ENCODE measurements around the gene SAMD4B.

SAMD4B gene

GRCh38 chr19:39362682-39363657, 20.7 kb downstream of the SAMD4B start:
- no peak overlapping the region for H2BK5ac ChIP-seq (ENCODE audit: low read length)
- H2BK12ac ChIP-seq (ENCODE audit: low read length) = no peak overlapping the region
- DNase-seq (ENCODE audit: low spot score) = no peak
- H3K79me1 ChIP-seq (ENCODE audit: low read depth, low read length) = no peaks in the 10 kb centered on the region
- no peak overlapping the region for H2AK5ac ChIP-seq (ENCODE audit: low read depth, low read length)
- H3K9ac ChIP-seq (ENCODE audit: low read depth, low read length, poor library complexity) = peak overlapping the region; percentile 3
- H3K4ac ChIP-seq (ENCODE audit: low read length) = no peak overlapping the region
- H2BK15ac ChIP-seq (ENCODE audit: low read length) = no peak overlapping the region
- no peak overlapping the region for H3K4me3 ChIP-seq (ENCODE audit: low read length in 2 of 2)
- H3K27ac ChIP-seq (replicated peaks; ENCODE audit: low read length) = no peak overlapping the region
- H3K27me3 ChIP-seq (ENCODE audit: control insufficient read depth in 3 of 3, insufficient read depth in 3 of 3, low read depth in 1 of 3, low read length in 3 of 3) = no peaks in the 10 kb centered on the region
- H2AFZ ChIP-seq (ENCODE audit: low read length) = no peak overlapping the region
- peaks cover 44 to 82% of the 10 kb centered on the region in 2 donors for H3K36me3 ChIP-seq (replicated peaks in 1 of 2; ENCODE audit: control insufficient read depth in 2 of 2, insufficient read depth in 2 of 2, low read length in 2 of 2)
- H3K23ac ChIP-seq (ENCODE audit: low read depth, low read length, poor library complexity) = no peak overlapping the region
- H3K18ac ChIP-seq (ENCODE audit: low read length) = no peak overlapping the region
- no peaks in the 10 kb centered on the region for H3K4me1 ChIP-seq (ENCODE audit: control insufficient read depth in 2 of 2, insufficient read depth in 1 of 2, low read depth in 1 of 2, low read length in 2 of 2)
- no peak overlapping the region for H3K4me2 ChIP-seq (ENCODE audit: insufficient read depth, low read length, poor library complexity, severe bottlenecking)
- no peaks in the 10 kb centered on the region for H3K9me3 ChIP-seq (replicated peaks in 1 of 2; ENCODE audit: control insufficient read depth in 2 of 2, insufficient read depth in 1 of 2, low read depth in 1 of 2, low read length in 2 of 2)
- no peak overlapping the region for H3K14ac ChIP-seq (ENCODE audit: low read length)
- no peak overlapping the region for H4K91ac ChIP-seq (ENCODE audit: low read depth, low read length, poor library complexity)
- H2BK120ac ChIP-seq (ENCODE audit: low read depth, low read length) = no peak overlapping the region
- WGBS, 2 donors (ENCODE audit: extremely low coverage in 2 of 2, insufficient read length in 2 of 2, insufficient replicate concordance in 1 of 2) = no CpG with 5 or more reads among the region's 6 CpGs
- H4K8ac ChIP-seq (ENCODE audit: low read depth, low read length) = peak overlapping the region; percentile 98

GRCh38 chr19:39363901-39364457, 21.8 kb downstream of the SAMD4B start:
- no peak overlapping the region for H2BK5ac ChIP-seq (ENCODE audit: low read length)
- no peak overlapping the region for H2AFZ ChIP-seq (ENCODE audit: low read length)
- no CpG with 5 or more reads among the region's 5 CpGs for WGBS, 2 donors (ENCODE audit: extremely low coverage in 2 of 2, insufficient read length in 2 of 2, insufficient replicate concordance in 1 of 2)
- H3K27ac ChIP-seq (replicated peaks; ENCODE audit: low read length) = no peak overlapping the region
- H2BK120ac ChIP-seq (ENCODE audit: low read depth, low read length) = no peak overlapping the region
- no peak overlapping the region for H3K23ac ChIP-seq (ENCODE audit: low read depth, low read length, poor library complexity)
- H3K79me1 ChIP-seq (ENCODE audit: low read depth, low read length) = no peaks in the 10 kb centered on the region
- no peak overlapping the region for H2BK12ac ChIP-seq (ENCODE audit: low read length)
- H3K36me3 ChIP-seq (replicated peaks in 1 of 2; ENCODE audit: control insufficient read depth in 2 of 2, insufficient read depth in 2 of 2, low read length in 2 of 2) = peaks cover 44 to 82% of the 10 kb centered on the region in 2 donors
- H4K8ac ChIP-seq (ENCODE audit: low read depth, low read length) = no peak overlapping the region
- H3K9me3 ChIP-seq (replicated peaks in 1 of 2; ENCODE audit: control insufficient read depth in 2 of 2, insufficient read depth in 1 of 2, low read depth in 1 of 2, low read length in 2 of 2) = no peaks in the 10 kb centered on the region
- no peak overlapping the region for H3K9ac ChIP-seq (ENCODE audit: low read depth, low read length, poor library complexity)
- H3K4me3 ChIP-seq (ENCODE audit: low read length in 2 of 2) = no peak overlapping the region
- H2AK5ac ChIP-seq (ENCODE audit: low read depth, low read length) = no peak overlapping the region
- no peaks in the 10 kb centered on the region for H3K4me1 ChIP-seq (ENCODE audit: control insufficient read depth in 2 of 2, insufficient read depth in 1 of 2, low read depth in 1 of 2, low read length in 2 of 2)
- no peak overlapping the region for H4K91ac ChIP-seq (ENCODE audit: low read depth, low read length, poor library complexity)
- H3K4ac ChIP-seq (ENCODE audit: low read length) = no peak overlapping the region
- H3K18ac ChIP-seq (ENCODE audit: low read length) = no peak overlapping the region
- H3K27me3 ChIP-seq (ENCODE audit: control insufficient read depth in 3 of 3, insufficient read depth in 3 of 3, low read depth in 1 of 3, low read length in 3 of 3) = no peaks in the 10 kb centered on the region
- H3K4me2 ChIP-seq (ENCODE audit: insufficient read depth, low read length, poor library complexity, severe bottlenecking) = no peak overlapping the region
- H2BK15ac ChIP-seq (ENCODE audit: low read length) = no peak overlapping the region
- no peak overlapping the region for H3K14ac ChIP-seq (ENCODE audit: low read length)
- DNase-seq (ENCODE audit: low spot score) = no peak

GRCh38 chr19:39365531-39365930, 23.3 kb downstream of the SAMD4B start:
- Histone ChIP-seq H3K4ac (ENCODE audit: low read length) (no peak overlapping the region), H3K27me3 (ENCODE audit: control insufficient read depth in 3 of 3, insufficient read depth in 3 of 3, low read depth in 1 of 3, low read length in 3 of 3) (no peaks in the 10 kb centered on the region), H3K9me3 (replicated peaks in 1 of 2; ENCODE audit: control insufficient read depth in 2 of 2, insufficient read depth in 1 of 2, low read depth in 1 of 2, low read length in 2 of 2) (no peaks in the 10 kb centered on the region), H4K8ac (ENCODE audit: low read depth, low read length) (no peak overlapping the region), H3K4me2 (ENCODE audit: insufficient read depth, low read length, poor library complexity, severe bottlenecking) (no peak overlapping the region), H2BK12ac (ENCODE audit: low read length) (no peak overlapping the region), H2BK5ac (ENCODE audit: low read length) (no peak overlapping the region), H2BK15ac (ENCODE audit: low read length) (no peak overlapping the region), H4K91ac (ENCODE audit: low read depth, low read length, poor library complexity) (no peak overlapping the region), H3K36me3 (replicated peaks in 1 of 2; ENCODE audit: control insufficient read depth in 2 of 2, insufficient read depth in 2 of 2, low read length in 2 of 2) (peaks cover 48 to 84% of the 10 kb centered on the region in 2 donors), H3K23ac (ENCODE audit: low read depth, low read length, poor library complexity) (no peak overlapping the region), H3K14ac (ENCODE audit: low read length) (no peak overlapping the region), H2AK5ac (ENCODE audit: low read depth, low read length) (no peak overlapping the region), H3K9ac (ENCODE audit: low read depth, low read length, poor library complexity) (no peak overlapping the region), H3K4me3 (ENCODE audit: low read length in 2 of 2) (no peak overlapping the region), H3K4me1 (ENCODE audit: control insufficient read depth in 2 of 2, insufficient read depth in 1 of 2, low read depth in 1 of 2, low read length in 2 of 2) (no peaks in the 10 kb centered on the region), H2AFZ (ENCODE audit: low read length) (no peak overlapping the region), H3K18ac (ENCODE audit: low read length) (no peak overlapping the region), H2BK120ac (ENCODE audit: low read depth, low read length) (no peak overlapping the region), H3K79me1 (ENCODE audit: low read depth, low read length) (peaks cover 3% of the 10 kb centered on the region), H3K27ac (replicated peaks; ENCODE audit: low read length) (no peak overlapping the region)
- no CpG with 5 or more reads among the region's 1 CpG for WGBS, 2 donors (ENCODE audit: extremely low coverage in 2 of 2, insufficient read length in 2 of 2, insufficient replicate concordance in 1 of 2)
- no peak for DNase-seq (ENCODE audit: low spot score)

GRCh38 chr19:39369200-39369599, 27.0 kb downstream of the SAMD4B start:
- Histone ChIP-seq H3K27me3 (ENCODE audit: control insufficient read depth in 3 of 3, insufficient read depth in 3 of 3, low read depth in 1 of 3, low read length in 3 of 3) (no peaks in the 10 kb centered on the region), H3K79me1 (ENCODE audit: low read depth, low read length) (peaks cover 3% of the 10 kb centered on the region), H2BK15ac (ENCODE audit: low read length) (no peak overlapping the region), H3K9me3 (replicated peaks in 1 of 2; ENCODE audit: control insufficient read depth in 2 of 2, insufficient read depth in 1 of 2, low read depth in 1 of 2, low read length in 2 of 2) (no peaks in the 10 kb centered on the region), H2BK12ac (ENCODE audit: low read length) (no peak overlapping the region), H3K27ac (replicated peaks; ENCODE audit: low read length) (no peak overlapping the region), H2AFZ (ENCODE audit: low read length) (no peak overlapping the region), H2BK120ac (ENCODE audit: low read depth, low read length) (no peak overlapping the region), H2BK5ac (ENCODE audit: low read length) (no peak overlapping the region), H4K91ac (ENCODE audit: low read depth, low read length, poor library complexity) (no peak overlapping the region), H2AK5ac (ENCODE audit: low read depth, low read length) (no peak overlapping the region), H3K23ac (ENCODE audit: low read depth, low read length, poor library complexity) (no peak overlapping the region), H3K4me3 (ENCODE audit: low read length in 2 of 2) (no peak overlapping the region), H3K9ac (ENCODE audit: low read depth, low read length, poor library complexity) (no peak overlapping the region), H3K18ac (ENCODE audit: low read length) (no peak overlapping the region), H3K4ac (ENCODE audit: low read length) (no peak overlapping the region), H4K8ac (ENCODE audit: low read depth, low read length) (no peak overlapping the region), H3K36me3 (replicated peaks in 1 of 2; ENCODE audit: control insufficient read depth in 2 of 2, insufficient read depth in 2 of 2, low read length in 2 of 2) (peaks cover 51 to 84% of the 10 kb centered on the region in 2 donors), H3K4me2 (ENCODE audit: insufficient read depth, low read length, poor library complexity, severe bottlenecking) (no peak overlapping the region), H3K14ac (ENCODE audit: low read length) (no peak overlapping the region), H3K4me1 (ENCODE audit: control insufficient read depth in 2 of 2, insufficient read depth in 1 of 2, low read depth in 1 of 2, low read length in 2 of 2) (no peaks in the 10 kb centered on the region)
- no CpG with 5 or more reads among the region's 2 CpGs for WGBS, 2 donors (ENCODE audit: extremely low coverage in 2 of 2, insufficient read length in 2 of 2, insufficient replicate concordance in 1 of 2)
- DNase-seq (ENCODE audit: low spot score) = no peak

All from neuronal stem cell (in vitro differentiated cells).